Upper lobe of right lung (tissue), 1 donor: ENCODE results near the gene DNAH8. TPM values are rescaled to one million over a fixed set of nuclear protein-coding genes. Genes with fewer than 3 reads are reported as not detected.
"Not testable (repeated sequence)": the region's sequence is repeated elsewhere in the genome, so short reads cannot be mapped to it uniquely, and the experiment has no call there.

Source experiments
- ATAC-seq: fragments of 200-7000 bp; cut with Tn5 transposase; one replicate; pipeline ENCODE4 v1.9.1; 2020; ENCODE audit warnings: mild to moderate bottlenecking, moderate library complexity
- DNase-seq: peaks from one replicate; pipeline ENCODE4 v3.0.0-alpha.2; 2020
- H3K27ac ChIP-seq: fragments of 200-600 bp; one replicate; pipeline ENCODE4 v1.8.0; 2022
- H3K27me3 ChIP-seq: fragments of 200-600 bp; one replicate; pipeline ENCODE4 v1.8.0; 2022; ENCODE audit warnings: mild to moderate bottlenecking
- H3K36me3 ChIP-seq: fragments of 200-600 bp; one replicate; pipeline ENCODE4 v1.8.0; 2022
- H3K4me1 ChIP-seq: fragments of 200-600 bp; one replicate; pipeline ENCODE4 v1.8.0; 2022
- H3K4me3 ChIP-seq: fragments of 200-600 bp; one replicate; pipeline ENCODE4 v1.8.0; 2022; ENCODE audit warnings: mild to moderate bottlenecking
- H3K9me3 ChIP-seq: fragments of 200-600 bp; one replicate; pipeline ENCODE4 v1.8.0; 2022
- intact Hi-C: fragments of 100-400 bp; cut with DNase I; formaldehyde crosslinking; loops from one replicate; pipeline ENCODE4 v1.11.0; 2022
- total RNA-seq: library from RNA; stranded (reverse); fragmentation: NEBNext Ultra II Directional; extraction: Animal tissue kit (Norgen Biotek cat#: 25700); gene quantifications from one replicate; pipeline ENCODE4 v1.2.1, GENCODE V29; 2021
- TF ChIP-seq, protein P1 (sequence below): fragments of 200-600 bp; IDR thresholded peaks from one replicate; pipeline ENCODE4 v1.8.0; 2022; ENCODE audit warnings: antibody characterized with exemption
- donor health status: DM: no; HTN: yes; CAD: no; lungs with severe emphysema.

The DNAH8 gene
- total RNA-seq, 1 donor from 2014 or later = 0.17 TPM

- Histone ChIP-seq H3K9me3 (no peaks in the 10 kb centered on the region), H3K27ac (no peak overlapping the region), H3K27me3 (no peaks in the 10 kb centered on the region), H3K36me3 (no peaks in the 10 kb centered on the region), H3K4me3 (no peak overlapping the region), H3K4me1 (no peaks in the 10 kb centered on the region)
- no peak for DNase-seq
- intact Hi-C loops = no loop called here
- ATAC-seq = peak; percentile 46
- TF ChIP-seq, protein P1, sequence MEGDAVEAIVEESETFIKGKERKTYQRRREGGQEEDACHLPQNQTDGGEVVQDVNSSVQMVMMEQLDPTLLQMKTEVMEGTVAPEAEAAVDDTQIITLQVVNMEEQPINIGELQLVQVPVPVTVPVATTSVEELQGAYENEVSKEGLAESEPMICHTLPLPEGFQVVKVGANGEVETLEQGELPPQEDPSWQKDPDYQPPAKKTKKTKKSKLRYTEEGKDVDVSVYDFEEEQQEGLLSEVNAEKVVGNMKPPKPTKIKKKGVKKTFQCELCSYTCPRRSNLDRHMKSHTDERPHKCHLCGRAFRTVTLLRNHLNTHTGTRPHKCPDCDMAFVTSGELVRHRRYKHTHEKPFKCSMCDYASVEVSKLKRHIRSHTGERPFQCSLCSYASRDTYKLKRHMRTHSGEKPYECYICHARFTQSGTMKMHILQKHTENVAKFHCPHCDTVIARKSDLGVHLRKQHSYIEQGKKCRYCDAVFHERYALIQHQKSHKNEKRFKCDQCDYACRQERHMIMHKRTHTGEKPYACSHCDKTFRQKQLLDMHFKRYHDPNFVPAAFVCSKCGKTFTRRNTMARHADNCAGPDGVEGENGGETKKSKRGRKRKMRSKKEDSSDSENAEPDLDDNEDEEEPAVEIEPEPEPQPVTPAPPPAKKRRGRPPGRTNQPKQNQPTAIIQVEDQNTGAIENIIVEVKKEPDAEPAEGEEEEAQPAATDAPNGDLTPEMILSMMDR = no peak
These were observed 194.1 kb downstream of the DNAH8 start for GRCh38 chr6:38909015-38909730.

DNA sequence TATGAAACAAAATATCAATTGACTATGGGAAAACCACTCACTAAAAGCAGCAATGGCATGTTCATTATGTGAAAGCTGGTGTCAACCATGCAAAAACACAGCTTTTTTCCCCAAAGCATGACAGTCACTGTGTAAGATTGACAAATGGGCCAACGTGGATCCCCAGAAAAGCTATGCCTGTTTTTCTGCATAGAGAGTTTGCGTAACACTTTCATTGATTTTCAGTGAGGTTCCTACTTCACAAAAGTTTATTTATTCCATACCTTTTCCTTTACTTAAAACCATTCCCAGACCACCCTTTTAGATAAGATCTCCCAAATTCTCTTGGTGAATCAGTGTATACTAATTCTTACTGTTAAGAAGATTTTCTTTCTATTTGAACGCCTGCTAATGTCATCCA lies 195.1 kb downstream of the DNAH8 start:
- intact Hi-C loops = no loop called here
- H3K4me3 ChIP-seq = no peak overlapping the region
- ATAC-seq = no peak
- H3K4me1 ChIP-seq = no peaks in the 10 kb centered on the region
- no peaks in the 10 kb centered on the region for H3K27me3 ChIP-seq
- H3K27ac ChIP-seq = no peak overlapping the region
- H3K36me3 ChIP-seq = no peaks in the 10 kb centered on the region
- DNase-seq = no peak
- H3K9me3 ChIP-seq = no peaks in the 10 kb centered on the region
- TF ChIP-seq, protein P1 = no peak

GRCh38 chr6:38912378-38912777 lies 197.3 kb downstream of the DNAH8 start:
- intact Hi-C loops = no loop called here
- Histone ChIP-seq H3K36me3 (no peaks in the 10 kb centered on the region), H3K4me3 (no peak overlapping the region), H3K27me3 (no peaks in the 10 kb centered on the region), H3K4me1 (no peaks in the 10 kb centered on the region), H3K9me3 (no peaks in the 10 kb centered on the region), H3K27ac (no peak overlapping the region)
- TF ChIP-seq, protein P1 = no peak
- DNase-seq (no peak), ATAC-seq (no peak)

- TF ChIP-seq, protein P1 = no peak
- H3K27ac ChIP-seq = no peak overlapping the region
- no peaks in the 10 kb centered on the region for H3K36me3 ChIP-seq
- intact Hi-C loops = no loop called here
- no peak for ATAC-seq
- no peaks in the 10 kb centered on the region for H3K27me3 ChIP-seq
- H3K9me3 ChIP-seq = no peaks in the 10 kb centered on the region
- H3K4me3 ChIP-seq = no peak overlapping the region
- H3K4me1 ChIP-seq = no peaks in the 10 kb centered on the region
- DNase-seq = no peak
These were observed 200.3 kb downstream of the DNAH8 start for GRCh38 chr6:38915205-38915925.

DNA sequence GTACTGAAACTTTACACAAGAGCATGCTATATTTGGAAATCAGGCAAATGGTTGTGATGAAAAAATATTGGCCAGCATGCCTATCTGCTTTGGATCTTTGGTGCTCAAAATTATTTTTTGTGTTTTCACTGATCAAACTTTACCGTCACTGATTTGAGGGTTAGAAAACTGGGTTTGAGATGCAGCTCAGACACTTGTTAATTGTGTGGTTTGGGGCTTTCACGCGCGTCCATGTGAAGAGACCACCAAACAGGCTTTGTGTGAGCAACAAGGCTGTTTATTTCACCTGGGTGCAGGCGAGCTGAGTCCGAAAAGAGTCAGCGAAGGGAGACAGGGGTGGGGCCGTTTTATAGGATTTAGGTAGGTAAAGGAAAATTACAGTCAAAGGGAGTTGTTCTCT lies 206.4 kb downstream of the DNAH8 start:
- intact Hi-C loops, ATAC-seq: not testable (repeated sequence)

DNA sequence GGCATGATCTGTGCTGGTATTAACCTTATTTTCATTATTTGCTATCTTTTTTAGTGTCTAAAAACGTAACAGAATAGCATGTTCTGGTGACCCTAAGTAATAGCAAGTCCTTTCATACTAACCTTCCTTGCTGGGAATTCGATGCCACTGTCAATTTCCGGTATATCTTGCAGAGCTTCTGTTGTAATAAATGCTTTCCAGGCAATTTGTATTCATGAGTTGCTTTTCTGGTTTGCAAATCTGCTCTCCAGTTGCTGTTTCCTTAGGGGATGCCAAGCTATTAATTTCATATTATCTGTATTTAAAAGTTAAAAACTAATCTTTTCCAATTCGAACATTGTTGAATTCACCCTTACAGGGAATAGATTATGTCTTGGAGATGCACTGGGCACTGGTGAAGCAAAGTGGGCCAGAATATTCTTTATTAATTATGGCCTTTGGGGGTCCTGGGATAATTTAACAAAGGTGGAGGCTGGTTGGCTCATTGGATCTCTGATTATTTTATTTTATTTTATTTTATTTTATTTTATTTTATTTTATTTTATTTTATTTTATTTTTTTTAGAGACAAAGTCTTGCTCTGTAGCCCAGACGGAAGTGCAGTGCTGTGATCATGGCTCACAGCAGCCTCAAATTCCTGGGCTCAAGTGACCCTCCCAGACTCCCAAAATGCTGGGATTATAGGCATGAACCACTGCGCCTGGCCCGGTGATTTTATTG lies 209.8 kb downstream of the DNAH8 start:
- intact Hi-C loops = no loop called here
- Histone ChIP-seq H3K27ac (no peak overlapping the region), H3K4me3 (no peak overlapping the region), H3K9me3 (no peaks in the 10 kb centered on the region), H3K36me3 (no peaks in the 10 kb centered on the region), H3K4me1 (no peaks in the 10 kb centered on the region), H3K27me3 (peaks cover 13% of the 10 kb centered on the region)
- ATAC-seq = no peak
- TF ChIP-seq, protein P1 = no peak
- no peak for DNase-seq

More for the DNA sequence above, 206.4 kb downstream of the DNAH8 start:
- not testable (repeated sequence) for H3K27me3 ChIP-seq, H3K4me3 ChIP-seq, H3K9me3 ChIP-seq, H3K36me3 ChIP-seq, H3K4me1 ChIP-seq, DNase-seq, H3K27ac ChIP-seq
